Measurements from ENCODE around the gene RPTN. TPM values are rescaled to one million over a fixed set of nuclear protein-coding genes. Genes with fewer than 3 reads are reported as not detected.

RPTN gene
- total RNA-seq (2014; rRNA removed; shearing (Covaris generic)) = not detected in 2 replicates

GRCh38 chr1:152159144-152159543 lies at the start of gene RPTN:
TSS of gene RPTN (minus strand) at chr1:152159228. CDS start at chr1:152157889, 1,339 bp downstream.

GRCh38 chr1:152115344-152115743 lies 43.7 kb downstream of the RPTN start, which contains the start of gene TCHH:
TSS of gene TCHH (minus strand) at chr1:152115444. CDS start at chr1:152114080, 1,364 bp downstream.

Other genes with a start within 250 kb of the RPTN start
- gene THEM4, start 249.7 kb downstream of the RPTN start, total RNA-seq (2014; rRNA removed; shearing (Covaris generic)) = 32.3 and 42.9 TPM in 2 replicates
- 292 and 330 TPM in 2 replicates for gene S100A10, start 165.4 kb downstream of the RPTN start, total RNA-seq (2014; rRNA removed; shearing (Covaris generic))
- gene S100A11, start 122.2 kb downstream of the RPTN start, total RNA-seq (2014; rRNA removed; shearing (Covaris generic)) = 213 and 300 TPM in 2 replicates
- gene TCHHL1, start 70.2 kb downstream of the RPTN start, total RNA-seq (2014; rRNA removed; shearing (Covaris generic)) = not detected in 2 replicates
- 0.27 and 0.38 TPM in 2 replicates for gene TCHH, start 43.8 kb downstream of the RPTN start, total RNA-seq (2014; rRNA removed; shearing (Covaris generic))
- gene HRNR, start 65.0 kb upstream of the RPTN start, total RNA-seq (2014; rRNA removed; shearing (Covaris generic)) = 0.03 TPM in 1 of 2 replicates, not detected in the other
- gene FLG, start 166.0 kb upstream of the RPTN start, total RNA-seq (2014; rRNA removed; shearing (Covaris generic)) = 2.4 and 3.4 TPM in 2 replicates
- not detected in 2 replicates for gene FLG2, start 200.8 kb upstream of the RPTN start, total RNA-seq (2014; rRNA removed; shearing (Covaris generic))

All from A375 (cell line).